ENCODE measurements around the gene NT5E. TPM values are rescaled to one million over a fixed set of nuclear protein-coding genes. Genes with fewer than 3 reads are reported as not detected.

The NT5E gene
- total and polyA plus RNA-seq, 2 experiments from 2014 or later: 0.18 to 1.5 TPM

DNA sequence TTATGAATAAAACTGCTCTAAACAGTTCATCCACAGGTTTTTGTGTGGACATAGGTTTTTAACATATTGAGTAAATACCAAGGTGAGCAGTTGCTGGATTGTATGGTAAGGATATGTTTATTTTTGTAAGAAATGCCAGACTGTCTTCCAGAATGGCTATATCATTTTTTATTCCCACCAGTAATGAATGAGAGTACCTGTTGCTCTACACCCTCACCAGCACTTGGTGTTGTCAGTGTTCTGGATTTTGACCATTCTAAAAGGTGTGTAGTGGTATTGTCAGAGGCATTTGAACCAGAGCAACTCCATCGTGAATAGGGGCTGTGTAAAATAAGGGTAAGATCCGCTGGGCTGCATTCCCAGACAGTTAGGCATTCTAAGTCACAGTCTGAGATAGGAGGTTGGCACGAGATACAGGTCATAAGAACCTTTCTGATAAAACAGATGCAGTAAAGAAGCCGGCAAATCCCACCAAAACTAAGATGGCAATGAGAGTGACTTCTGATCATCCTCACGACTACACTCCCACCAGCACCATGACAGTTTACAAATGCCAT lies 12.9 kb upstream of the NT5E start:
- Histone ChIP-seq H3K27me3 (ENCODE audit: insufficient read depth) (no peaks in the 10 kb centered on the region), H3K36me3 (ENCODE audit: insufficient read depth) (no peaks in the 10 kb centered on the region), H3K27ac (ENCODE audit: low read depth) (no peak overlapping the region), H3K4me1 (ENCODE audit: insufficient read depth) (no peaks in the 10 kb centered on the region), H3K79me2 (replicated peaks; ENCODE audit: insufficient read depth) (no peaks in the 10 kb centered on the region), H3K9me2 (ENCODE audit: insufficient read depth) (no peaks in the 10 kb centered on the region), H3F3A (replicated peaks; ENCODE audit: low read depth) (no peaks in the 10 kb centered on the region), H4K20me1 (replicated peaks; ENCODE audit: insufficient read depth) (no peaks in the 10 kb centered on the region), H3K4me2 (no peak overlapping the region), H2AFZ (no peak overlapping the region; the same call in 1 of the 2 replicates), H3K4me3 (no peak overlapping the region)
- H3K9me3 Mint-ChIP-seq: peaks cover 17% of the 10 kb centered on the region
- no peak for DNase-seq (ENCODE audit: low spot score)
- no peak for ATAC-seq
- no peak overlapping the region for H3K27ac Mint-ChIP-seq
- peaks cover 1% of the 10 kb centered on the region for H3K27me3 Mint-ChIP-seq (ENCODE audit: insufficient read depth, low read depth, poor library complexity)
- no peak overlapping the region for H3K4me3 Mint-ChIP-seq
- no peaks in the 10 kb centered on the region for H3K36me3 Mint-ChIP-seq (ENCODE audit: low read depth)
- peaks cover 5% of the 10 kb centered on the region; the same call in 1 of the 3 replicates for H3K4me1 Mint-ChIP-seq
- TF ChIP-seq, protein P1, sequence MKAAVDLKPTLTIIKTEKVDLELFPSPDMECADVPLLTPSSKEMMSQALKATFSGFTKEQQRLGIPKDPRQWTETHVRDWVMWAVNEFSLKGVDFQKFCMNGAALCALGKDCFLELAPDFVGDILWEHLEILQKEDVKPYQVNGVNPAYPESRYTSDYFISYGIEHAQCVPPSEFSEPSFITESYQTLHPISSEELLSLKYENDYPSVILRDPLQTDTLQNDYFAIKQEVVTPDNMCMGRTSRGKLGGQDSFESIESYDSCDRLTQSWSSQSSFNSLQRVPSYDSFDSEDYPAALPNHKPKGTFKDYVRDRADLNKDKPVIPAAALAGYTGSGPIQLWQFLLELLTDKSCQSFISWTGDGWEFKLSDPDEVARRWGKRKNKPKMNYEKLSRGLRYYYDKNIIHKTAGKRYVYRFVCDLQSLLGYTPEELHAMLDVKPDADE (IDR thresholded peaks at IDR 0.05): no peak
- TF ChIP-seq JUNB (IDR thresholded peaks at IDR 0.05; ENCODE audit: unreplicated experiment) (no peak), ZNF331 (CRISPR knock-in tag; IDR thresholded peaks at IDR 0.05; ENCODE audit: low read depth) (no peak), EZH2phosphoT487 (IDR thresholded peaks at IDR 0.05; ENCODE audit: unreplicated experiment) (no peak), POLR2AphosphoS5 (IDR thresholded peaks at IDR 0.05; ENCODE audit: low read depth) (no peak), CREB1 (CRISPR knock-in tag; IDR thresholded peaks at IDR 0.05; ENCODE audit: low read depth) (no peak), NANOG (IDR thresholded peaks at IDR 0.05; ENCODE audit: borderline replicate concordance) (no peak), EZH2 (IDR thresholded peaks at IDR 0.05; ENCODE audit: low read depth, unreplicated experiment) (no peak), STAT1 (IDR thresholded peaks at IDR 0.05; ENCODE audit: unreplicated experiment) (no peak), ZNF114 (CRISPR knock-in tag; IDR thresholded peaks at IDR 0.05) (no peak)
- TF ChIP-seq, protein P2, sequence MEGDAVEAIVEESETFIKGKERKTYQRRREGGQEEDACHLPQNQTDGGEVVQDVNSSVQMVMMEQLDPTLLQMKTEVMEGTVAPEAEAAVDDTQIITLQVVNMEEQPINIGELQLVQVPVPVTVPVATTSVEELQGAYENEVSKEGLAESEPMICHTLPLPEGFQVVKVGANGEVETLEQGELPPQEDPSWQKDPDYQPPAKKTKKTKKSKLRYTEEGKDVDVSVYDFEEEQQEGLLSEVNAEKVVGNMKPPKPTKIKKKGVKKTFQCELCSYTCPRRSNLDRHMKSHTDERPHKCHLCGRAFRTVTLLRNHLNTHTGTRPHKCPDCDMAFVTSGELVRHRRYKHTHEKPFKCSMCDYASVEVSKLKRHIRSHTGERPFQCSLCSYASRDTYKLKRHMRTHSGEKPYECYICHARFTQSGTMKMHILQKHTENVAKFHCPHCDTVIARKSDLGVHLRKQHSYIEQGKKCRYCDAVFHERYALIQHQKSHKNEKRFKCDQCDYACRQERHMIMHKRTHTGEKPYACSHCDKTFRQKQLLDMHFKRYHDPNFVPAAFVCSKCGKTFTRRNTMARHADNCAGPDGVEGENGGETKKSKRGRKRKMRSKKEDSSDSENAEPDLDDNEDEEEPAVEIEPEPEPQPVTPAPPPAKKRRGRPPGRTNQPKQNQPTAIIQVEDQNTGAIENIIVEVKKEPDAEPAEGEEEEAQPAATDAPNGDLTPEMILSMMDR (conservative IDR thresholded peaks at IDR 0.05; ENCODE audit: low read depth in 2 of 2): no peak
- TF ChIP-seq, protein P3, sequence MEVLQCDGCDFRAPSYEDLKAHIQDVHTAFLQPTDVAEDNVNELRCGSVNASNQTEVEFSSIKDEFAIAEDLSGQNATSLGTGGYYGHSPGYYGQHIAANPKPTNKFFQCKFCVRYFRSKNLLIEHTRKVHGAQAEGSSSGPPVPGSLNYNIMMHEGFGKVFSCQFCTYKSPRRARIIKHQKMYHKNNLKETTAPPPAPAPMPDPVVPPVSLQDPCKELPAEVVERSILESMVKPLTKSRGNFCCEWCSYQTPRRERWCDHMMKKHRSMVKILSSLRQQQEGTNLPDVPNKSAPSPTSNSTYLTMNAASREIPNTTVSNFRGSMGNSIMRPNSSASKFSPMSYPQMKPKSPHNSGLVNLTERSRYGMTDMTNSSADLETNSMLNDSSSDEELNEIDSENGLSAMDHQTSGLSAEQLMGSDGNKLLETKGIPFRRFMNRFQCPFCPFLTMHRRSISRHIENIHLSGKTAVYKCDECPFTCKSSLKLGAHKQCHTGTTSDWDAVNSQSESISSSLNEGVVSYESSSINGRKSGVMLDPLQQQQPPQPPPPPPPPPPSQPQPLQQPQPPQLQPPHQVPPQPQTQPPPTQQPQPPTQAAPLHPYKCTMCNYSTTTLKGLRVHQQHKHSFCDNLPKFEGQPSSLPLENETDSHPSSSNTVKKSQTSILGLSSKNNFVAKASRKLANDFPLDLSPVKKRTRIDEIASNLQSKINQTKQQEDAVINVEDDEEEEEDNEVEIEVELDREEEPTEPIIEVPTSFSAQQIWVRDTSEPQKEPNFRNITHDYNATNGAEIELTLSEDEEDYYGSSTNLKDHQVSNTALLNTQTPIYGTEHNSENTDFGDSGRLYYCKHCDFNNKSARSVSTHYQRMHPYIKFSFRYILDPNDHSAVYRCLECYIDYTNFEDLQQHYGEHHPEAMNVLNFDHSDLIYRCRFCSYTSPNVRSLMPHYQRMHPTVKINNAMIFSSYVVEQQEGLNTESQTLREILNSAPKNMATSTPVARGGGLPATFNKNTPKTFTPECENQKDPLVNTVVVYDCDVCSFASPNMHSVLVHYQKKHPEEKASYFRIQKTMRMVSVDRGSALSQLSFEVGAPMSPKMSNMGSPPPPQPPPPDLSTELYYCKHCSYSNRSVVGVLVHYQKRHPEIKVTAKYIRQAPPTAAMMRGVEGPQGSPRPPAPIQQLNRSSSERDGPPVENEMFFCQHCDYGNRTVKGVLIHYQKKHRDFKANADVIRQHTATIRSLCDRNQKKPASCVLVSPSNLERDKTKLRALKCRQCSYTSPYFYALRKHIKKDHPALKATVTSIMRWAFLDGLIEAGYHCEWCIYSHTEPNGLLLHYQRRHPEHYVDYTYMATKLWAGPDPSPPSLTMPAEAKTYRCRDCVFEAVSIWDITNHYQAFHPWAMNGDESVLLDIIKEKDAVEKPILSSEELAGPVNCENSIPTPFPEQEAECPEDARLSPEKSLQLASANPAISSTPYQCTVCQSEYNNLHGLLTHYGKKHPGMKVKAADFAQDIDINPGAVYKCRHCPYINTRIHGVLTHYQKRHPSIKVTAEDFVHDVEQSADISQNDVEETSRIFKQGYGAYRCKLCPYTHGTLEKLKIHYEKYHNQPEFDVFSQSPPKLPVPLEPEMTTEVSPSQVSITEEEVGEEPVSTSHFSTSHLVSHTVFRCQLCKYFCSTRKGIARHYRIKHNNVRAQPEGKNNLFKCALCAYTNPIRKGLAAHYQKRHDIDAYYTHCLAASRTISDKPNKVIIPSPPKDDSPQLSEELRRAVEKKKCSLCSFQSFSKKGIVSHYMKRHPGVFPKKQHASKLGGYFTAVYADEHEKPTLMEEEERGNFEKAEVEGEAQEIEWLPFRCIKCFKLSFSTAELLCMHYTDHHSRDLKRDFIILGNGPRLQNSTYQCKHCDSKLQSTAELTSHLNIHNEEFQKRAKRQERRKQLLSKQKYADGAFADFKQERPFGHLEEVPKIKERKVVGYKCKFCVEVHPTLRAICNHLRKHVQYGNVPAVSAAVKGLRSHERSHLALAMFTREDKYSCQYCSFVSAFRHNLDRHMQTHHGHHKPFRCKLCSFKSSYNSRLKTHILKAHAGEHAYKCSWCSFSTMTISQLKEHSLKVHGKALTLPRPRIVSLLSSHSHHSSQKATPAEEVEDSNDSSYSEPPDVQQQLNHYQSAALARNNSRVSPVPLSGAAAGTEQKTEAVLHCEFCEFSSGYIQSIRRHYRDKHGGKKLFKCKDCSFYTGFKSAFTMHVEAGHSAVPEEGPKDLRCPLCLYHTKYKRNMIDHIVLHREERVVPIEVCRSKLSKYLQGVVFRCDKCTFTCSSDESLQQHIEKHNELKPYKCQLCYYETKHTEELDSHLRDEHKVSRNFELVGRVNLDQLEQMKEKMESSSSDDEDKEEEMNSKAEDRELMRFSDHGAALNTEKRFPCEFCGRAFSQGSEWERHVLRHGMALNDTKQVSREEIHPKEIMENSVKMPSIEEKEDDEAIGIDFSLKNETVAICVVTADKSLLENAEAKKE (CRISPR knock-in tag; IDR thresholded peaks at IDR 0.05): no peak
- TF ChIP-seq, protein P4, sequence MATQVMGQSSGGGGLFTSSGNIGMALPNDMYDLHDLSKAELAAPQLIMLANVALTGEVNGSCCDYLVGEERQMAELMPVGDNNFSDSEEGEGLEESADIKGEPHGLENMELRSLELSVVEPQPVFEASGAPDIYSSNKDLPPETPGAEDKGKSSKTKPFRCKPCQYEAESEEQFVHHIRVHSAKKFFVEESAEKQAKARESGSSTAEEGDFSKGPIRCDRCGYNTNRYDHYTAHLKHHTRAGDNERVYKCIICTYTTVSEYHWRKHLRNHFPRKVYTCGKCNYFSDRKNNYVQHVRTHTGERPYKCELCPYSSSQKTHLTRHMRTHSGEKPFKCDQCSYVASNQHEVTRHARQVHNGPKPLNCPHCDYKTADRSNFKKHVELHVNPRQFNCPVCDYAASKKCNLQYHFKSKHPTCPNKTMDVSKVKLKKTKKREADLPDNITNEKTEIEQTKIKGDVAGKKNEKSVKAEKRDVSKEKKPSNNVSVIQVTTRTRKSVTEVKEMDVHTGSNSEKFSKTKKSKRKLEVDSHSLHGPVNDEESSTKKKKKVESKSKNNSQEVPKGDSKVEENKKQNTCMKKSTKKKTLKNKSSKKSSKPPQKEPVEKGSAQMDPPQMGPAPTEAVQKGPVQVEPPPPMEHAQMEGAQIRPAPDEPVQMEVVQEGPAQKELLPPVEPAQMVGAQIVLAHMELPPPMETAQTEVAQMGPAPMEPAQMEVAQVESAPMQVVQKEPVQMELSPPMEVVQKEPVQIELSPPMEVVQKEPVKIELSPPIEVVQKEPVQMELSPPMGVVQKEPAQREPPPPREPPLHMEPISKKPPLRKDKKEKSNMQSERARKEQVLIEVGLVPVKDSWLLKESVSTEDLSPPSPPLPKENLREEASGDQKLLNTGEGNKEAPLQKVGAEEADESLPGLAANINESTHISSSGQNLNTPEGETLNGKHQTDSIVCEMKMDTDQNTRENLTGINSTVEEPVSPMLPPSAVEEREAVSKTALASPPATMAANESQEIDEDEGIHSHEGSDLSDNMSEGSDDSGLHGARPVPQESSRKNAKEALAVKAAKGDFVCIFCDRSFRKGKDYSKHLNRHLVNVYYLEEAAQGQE (IDR thresholded peaks at IDR 0.05; ENCODE audit: unreplicated experiment): no peak
